ENCODE measurements around the gene KLHL26.

KLHL26 gene

DNA sequence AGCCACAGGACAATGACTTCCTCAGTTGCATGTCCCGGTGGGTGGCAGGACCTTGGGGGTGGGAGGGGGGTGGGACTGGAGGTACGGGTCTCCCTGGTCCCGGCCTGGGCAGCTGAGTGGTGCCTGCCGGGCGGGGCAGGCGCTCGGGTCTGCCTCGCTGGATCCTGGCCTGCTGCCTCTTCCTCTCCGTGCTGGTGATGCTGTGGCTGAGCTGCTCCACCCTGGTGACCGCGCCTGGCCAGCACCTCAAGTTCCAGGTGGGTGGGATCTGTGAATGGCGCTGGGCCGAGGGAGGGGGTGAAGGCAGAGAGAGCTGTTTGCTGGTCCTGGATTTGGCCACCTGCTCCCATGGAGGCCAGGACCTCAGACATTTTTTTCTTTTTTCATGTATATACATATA is 18.6 kb upstream of the KLHL26 start (continued):
- TF ChIP-seq ZNF837 (tag by site-specific recombination; IDR thresholded peaks at IDR 0.05) (no peak), ZNF585B (tag by site-specific recombination; IDR thresholded peaks at IDR 0.05) (no peak), KLF16 (tag by site-specific recombination; IDR thresholded peaks at IDR 0.05) (no peak), ZNF529 (tag by site-specific recombination; IDR thresholded peaks at IDR 0.05; ENCODE audit: insufficient replicate concordance) (no peak), YY2 (tag by site-specific recombination; IDR thresholded peaks at IDR 0.05) (no peak), ZNF664 (tag by site-specific recombination; IDR thresholded peaks at IDR 0.05) (no peak), ZNF366 (tag by site-specific recombination; conservative IDR thresholded peaks at IDR 0.05) (no peak)
- TF ChIP-seq, protein P1, sequence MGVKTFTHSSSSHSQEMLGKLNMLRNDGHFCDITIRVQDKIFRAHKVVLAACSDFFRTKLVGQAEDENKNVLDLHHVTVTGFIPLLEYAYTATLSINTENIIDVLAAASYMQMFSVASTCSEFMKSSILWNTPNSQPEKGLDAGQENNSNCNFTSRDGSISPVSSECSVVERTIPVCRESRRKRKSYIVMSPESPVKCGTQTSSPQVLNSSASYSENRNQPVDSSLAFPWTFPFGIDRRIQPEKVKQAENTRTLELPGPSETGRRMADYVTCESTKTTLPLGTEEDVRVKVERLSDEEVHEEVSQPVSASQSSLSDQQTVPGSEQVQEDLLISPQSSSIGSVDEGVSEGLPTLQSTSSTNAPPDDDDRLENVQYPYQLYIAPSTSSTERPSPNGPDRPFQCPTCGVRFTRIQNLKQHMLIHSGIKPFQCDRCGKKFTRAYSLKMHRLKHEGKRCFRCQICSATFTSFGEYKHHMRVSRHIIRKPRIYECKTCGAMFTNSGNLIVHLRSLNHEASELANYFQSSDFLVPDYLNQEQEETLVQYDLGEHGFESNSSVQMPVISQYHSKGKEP (tag by site-specific recombination; IDR thresholded peaks at IDR 0.05) = no peak

DNA sequence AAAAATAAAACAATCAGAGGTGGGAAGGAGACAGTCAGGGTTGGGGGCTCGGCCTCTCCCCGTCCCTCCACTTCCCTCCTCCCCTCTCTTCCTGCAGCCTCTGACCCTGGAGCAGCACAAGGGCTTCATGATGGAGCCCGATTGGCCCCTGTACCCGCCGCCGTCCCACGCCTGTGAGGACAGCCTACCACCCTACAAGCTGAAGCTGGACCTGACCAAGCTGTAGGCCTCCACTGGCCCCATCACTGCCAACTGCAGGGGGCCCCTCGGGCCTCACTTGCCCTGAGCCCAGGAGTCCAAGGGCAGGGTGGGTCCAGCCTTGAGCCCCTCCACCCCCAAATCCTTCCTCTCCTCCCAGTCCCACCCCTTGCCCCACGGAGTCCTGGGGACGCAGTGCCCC is 16.5 kb upstream of the KLHL26 start:
- POLR2A ChIA-PET = interaction anchor here (1.5 kb wide), 1 partner anchor 7 kb away, joined by 3 read pairs; the partner anchor contains the start of gene TMEM59L
- CTCF ChIA-PET = no interaction called here
- H3K4me3 ChIP-seq (ENCODE audit: low read depth, low read length) = no peak overlapping the region
- H3K27ac ChIP-seq (ENCODE audit: extremely low read depth, low read depth, low read length) = no peak overlapping the region
- H3K36me3 ChIP-seq (ENCODE audit: control insufficient read depth in 2 of 2, insufficient read depth in 1 of 2, low read length in 2 of 2) = no peaks in the 10 kb centered on the region
- H3K4me1 ChIP-seq (ENCODE audit: control insufficient read depth, insufficient read depth, low read length) = no peaks in the 10 kb centered on the region
- no peak for TF ChIP-seq ZNF174 (tag by site-specific recombination; IDR thresholded peaks at IDR 0.05)
- no peak for TF ChIP-seq ZNF555 (tag by site-specific recombination; conservative IDR thresholded peaks at IDR 0.05)
- no peak for TF ChIP-seq ZNF24 (tag by site-specific recombination; IDR thresholded peaks at IDR 0.05)
- TF ChIP-seq ZNF548 (tag by site-specific recombination; IDR thresholded peaks at IDR 0.05) = no peak
- TF ChIP-seq ZNF155 (tag by site-specific recombination; IDR thresholded peaks at IDR 0.05) = no peak
- TF ChIP-seq ZFP69B (tag by site-specific recombination; IDR thresholded peaks at IDR 0.05) = no peak
- TF ChIP-seq, protein P2, sequence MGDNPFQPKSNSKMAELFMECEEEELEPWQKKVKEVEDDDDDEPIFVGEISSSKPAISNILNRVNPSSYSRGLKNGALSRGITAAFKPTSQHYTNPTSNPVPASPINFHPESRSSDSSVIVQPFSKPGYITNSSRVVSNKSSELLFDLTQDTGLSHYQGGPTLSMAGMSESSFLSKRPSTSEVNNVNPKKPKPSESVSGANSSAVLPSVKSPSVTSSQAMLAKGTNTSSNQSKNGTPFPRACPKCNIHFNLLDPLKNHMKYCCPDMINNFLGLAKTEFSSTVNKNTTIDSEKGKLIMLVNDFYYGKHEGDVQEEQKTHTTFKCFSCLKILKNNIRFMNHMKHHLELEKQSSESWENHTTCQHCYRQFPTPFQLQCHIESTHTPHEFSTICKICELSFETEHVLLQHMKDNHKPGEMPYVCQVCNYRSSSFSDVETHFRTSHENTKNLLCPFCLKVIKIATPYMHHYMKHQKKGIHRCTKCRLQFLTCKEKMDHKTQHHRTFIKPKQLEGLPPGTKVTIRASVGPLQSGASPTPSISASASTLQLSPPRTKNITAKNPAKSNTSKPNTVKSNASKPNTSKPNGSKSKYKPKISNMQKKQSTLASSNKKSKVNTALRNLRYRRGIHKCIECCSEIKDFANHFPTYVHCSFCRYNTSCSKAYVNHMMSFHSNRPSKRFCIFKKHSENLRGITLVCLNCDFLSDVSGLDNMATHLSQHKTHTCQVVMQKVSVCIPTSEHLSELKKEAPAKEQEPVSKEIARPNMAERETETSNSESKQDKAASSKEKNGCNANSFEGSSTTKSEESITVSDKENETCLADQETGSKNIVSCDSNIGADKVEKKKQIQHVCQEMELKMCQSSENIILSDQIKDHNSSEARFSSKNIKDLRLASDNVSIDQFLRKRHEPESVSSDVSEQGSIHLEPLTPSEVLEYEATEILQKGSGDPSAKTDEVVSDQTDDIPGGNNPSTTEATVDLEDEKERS (tag by site-specific recombination; IDR thresholded peaks at IDR 0.05) = no peak
- no peak for TF ChIP-seq ZNF610 (tag by site-specific recombination; IDR thresholded peaks at IDR 0.05; ENCODE audit: borderline replicate concordance)
- H3K9me3 ChIP-seq (ENCODE audit: control insufficient read depth, insufficient read depth, low read depth, low read length) = no peaks in the 10 kb centered on the region

- POLR2A ChIA-PET = interaction anchor here (0.6 to 1.5 kb wide), 3 partner anchors 8 to 146 kb away, joined by 3 to 5 read pairs (median 3); partner anchors contain the start of gene TMEM59L
- Histone ChIP-seq H3K4me3 (ENCODE audit: low read depth, low read length) (no peak overlapping the region), H3K9me3 (ENCODE audit: control insufficient read depth, insufficient read depth, low read depth, low read length) (no peaks in the 10 kb centered on the region), H3K4me1 (ENCODE audit: control insufficient read depth, insufficient read depth, low read length) (no peaks in the 10 kb centered on the region), H3K36me3 (ENCODE audit: control insufficient read depth in 2 of 2, insufficient read depth in 1 of 2, low read length in 2 of 2) (no peaks in the 10 kb centered on the region), H3K27ac (ENCODE audit: extremely low read depth, low read depth, low read length) (no peak overlapping the region)
- CTCF ChIA-PET = interaction anchor here (0.7 to 1.3 kb wide), 3 partner anchors 151 to 221 kb away, joined by 3 to 4 read pairs (median 3); no protein-coding TSS in a partner anchor
- TF ChIP-seq HOXD13 (CRISPR knock-in tag; IDR thresholded peaks at IDR 0.05; ENCODE audit: borderline replicate concordance) (no peak), ZNF16 (tag by site-specific recombination; IDR thresholded peaks at IDR 0.05; ENCODE audit: low read depth) (no peak), ZNF707 (tag by site-specific recombination; IDR thresholded peaks at IDR 0.05) (no peak), ELK4 (IDR thresholded peaks at IDR 0.05; ENCODE audit: borderline replicate concordance, low read depth, low read length) (no peak), SP7 (tag by site-specific recombination; IDR thresholded peaks at IDR 0.05) (no peak), ZNF560 (tag by site-specific recombination; IDR thresholded peaks at IDR 0.05; ENCODE audit: borderline replicate concordance) (no peak), ZNF544 (tag by site-specific recombination; IDR thresholded peaks at IDR 0.05) (no peak), ZNF776 (tag by site-specific recombination; IDR thresholded peaks at IDR 0.05; ENCODE audit: borderline replicate concordance) (no peak), ZNF792 (tag by site-specific recombination; IDR thresholded peaks at IDR 0.05) (no peak)
- TF ChIP-seq, protein P3, sequence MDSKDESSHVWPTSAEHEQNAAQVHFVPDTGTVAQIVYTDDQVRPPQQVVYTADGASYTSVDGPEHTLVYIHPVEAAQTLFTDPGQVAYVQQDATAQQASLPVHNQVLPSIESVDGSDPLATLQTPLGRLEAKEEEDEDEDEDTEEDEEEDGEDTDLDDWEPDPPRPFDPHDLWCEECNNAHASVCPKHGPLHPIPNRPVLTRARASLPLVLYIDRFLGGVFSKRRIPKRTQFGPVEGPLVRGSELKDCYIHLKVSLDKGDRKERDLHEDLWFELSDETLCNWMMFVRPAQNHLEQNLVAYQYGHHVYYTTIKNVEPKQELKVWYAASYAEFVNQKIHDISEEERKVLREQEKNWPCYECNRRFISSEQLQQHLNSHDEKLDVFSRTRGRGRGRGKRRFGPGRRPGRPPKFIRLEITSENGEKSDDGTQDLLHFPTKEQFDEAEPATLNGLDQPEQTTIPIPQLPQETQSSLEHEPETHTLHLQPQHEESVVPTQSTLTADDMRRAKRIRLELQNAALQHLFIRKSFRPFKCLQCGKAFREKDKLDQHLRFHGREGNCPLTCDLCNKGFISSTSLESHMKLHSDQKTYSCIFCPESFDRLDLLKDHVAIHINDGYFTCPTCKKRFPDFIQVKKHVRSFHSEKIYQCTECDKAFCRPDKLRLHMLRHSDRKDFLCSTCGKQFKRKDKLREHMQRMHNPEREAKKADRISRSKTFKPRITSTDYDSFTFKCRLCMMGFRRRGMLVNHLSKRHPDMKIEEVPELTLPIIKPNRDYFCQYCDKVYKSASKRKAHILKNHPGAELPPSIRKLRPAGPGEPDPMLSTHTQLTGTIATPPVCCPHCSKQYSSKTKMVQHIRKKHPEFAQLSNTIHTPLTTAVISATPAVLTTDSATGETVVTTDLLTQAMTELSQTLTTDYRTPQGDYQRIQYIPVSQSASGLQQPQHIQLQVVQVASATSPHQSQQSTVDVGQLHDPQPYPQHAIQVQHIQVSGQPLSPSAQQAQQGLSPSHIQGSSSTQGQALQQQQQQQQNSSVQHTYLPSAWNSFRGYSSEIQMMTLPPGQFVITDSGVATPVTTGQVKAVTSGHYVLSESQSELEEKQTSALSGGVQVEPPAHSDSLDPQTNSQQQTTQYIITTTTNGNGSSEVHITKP (tag by site-specific recombination; IDR thresholded peaks at IDR 0.05) = no peak
Measured at GRCh38 chr19:18620902-18621301, 15.9 kb upstream of the KLHL26 start.

All from HEK293 (cell line).